Measurements from ENCODE around the gene LYRM4. TPM values are rescaled to one million over a fixed set of nuclear protein-coding genes. Genes with fewer than 3 reads are reported as not detected.

The LYRM4 gene
- total RNA-seq, 1 experiment from 2014 or later: 16.5 TPM

DNA sequence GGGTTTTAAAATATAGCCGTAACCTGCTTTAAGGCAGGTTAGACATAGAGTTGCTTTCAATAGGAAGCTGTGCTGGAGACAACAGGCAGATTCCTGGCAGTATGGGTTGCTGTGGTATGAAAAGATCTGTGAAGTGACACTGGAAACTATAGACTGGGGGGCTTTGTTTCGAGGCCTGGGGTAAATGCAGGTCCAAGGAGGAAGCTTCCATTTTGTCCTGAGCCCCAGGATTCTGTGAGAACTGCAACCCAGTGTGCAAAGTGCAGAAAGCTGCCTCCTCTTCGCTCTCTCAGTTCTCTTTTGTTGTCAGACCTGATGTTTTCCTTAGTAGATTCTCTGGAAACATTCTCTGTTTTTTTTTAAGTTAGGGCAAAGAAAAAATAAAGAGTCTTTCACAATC, 86.9 kb downstream of the LYRM4 start:
- Mint-ChIP-seq H3K27me3 (ENCODE audit: unreplicated experiment) (no peaks in the 10 kb centered on the region), H3K27ac (ENCODE audit: unreplicated experiment) (no peak overlapping the region), H3K4me3 (ENCODE audit: low read depth, unreplicated experiment) (no peak overlapping the region), H3K36me3 (ENCODE audit: insufficient read depth, unreplicated experiment) (no peaks in the 10 kb centered on the region), H3K4me1 (ENCODE audit: low read depth, unreplicated experiment) (no peaks in the 10 kb centered on the region), H3K9me3 (ENCODE audit: low read depth, unreplicated experiment) (no peaks in the 10 kb centered on the region)
- TF ChIP-seq, protein P1, sequence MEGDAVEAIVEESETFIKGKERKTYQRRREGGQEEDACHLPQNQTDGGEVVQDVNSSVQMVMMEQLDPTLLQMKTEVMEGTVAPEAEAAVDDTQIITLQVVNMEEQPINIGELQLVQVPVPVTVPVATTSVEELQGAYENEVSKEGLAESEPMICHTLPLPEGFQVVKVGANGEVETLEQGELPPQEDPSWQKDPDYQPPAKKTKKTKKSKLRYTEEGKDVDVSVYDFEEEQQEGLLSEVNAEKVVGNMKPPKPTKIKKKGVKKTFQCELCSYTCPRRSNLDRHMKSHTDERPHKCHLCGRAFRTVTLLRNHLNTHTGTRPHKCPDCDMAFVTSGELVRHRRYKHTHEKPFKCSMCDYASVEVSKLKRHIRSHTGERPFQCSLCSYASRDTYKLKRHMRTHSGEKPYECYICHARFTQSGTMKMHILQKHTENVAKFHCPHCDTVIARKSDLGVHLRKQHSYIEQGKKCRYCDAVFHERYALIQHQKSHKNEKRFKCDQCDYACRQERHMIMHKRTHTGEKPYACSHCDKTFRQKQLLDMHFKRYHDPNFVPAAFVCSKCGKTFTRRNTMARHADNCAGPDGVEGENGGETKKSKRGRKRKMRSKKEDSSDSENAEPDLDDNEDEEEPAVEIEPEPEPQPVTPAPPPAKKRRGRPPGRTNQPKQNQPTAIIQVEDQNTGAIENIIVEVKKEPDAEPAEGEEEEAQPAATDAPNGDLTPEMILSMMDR (IDR thresholded peaks at IDR 0.05; ENCODE audit: unreplicated experiment): no peak
- CTCF ChIA-PET: no interaction called here
- DNase-seq: no peak
- BruUV-seq (replicated peaks): no TSS peak
- intact Hi-C loops (cut with micrococcal nuclease; ENCODE audit: unreplicated experiment): no loop called here

DNA sequence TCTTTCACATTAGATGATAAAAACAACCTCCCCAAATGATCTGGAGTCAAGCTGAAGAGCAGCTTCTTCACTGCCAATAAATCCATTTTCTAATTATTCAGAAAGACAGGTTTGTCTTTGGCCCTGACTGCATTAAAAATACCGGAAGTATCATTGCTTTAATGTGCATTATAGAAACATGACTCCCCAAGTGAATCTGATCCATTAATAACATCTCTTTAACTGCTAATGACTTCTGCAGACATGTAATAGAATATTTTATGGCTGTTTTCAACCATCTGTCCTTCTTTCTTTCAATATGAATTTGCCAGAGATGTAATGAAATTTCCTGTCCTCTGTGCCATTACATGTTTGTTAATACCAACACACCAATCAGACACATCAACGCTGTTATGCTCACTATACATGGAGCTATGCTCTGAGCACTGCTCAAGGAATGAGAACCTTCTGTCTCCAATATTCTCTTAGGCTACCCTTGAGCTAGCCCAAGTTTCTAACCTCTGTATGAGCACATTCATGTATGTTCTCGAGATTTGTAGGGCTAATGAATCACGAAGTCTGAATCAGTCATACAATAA, 87.8 kb downstream of the LYRM4 start:
- intact Hi-C loops (cut with micrococcal nuclease; ENCODE audit: unreplicated experiment): no loop called here
- no TSS peak for BruUV-seq (replicated peaks)
- Mint-ChIP-seq H3K27me3 (ENCODE audit: unreplicated experiment) (no peaks in the 10 kb centered on the region), H3K4me3 (ENCODE audit: low read depth, unreplicated experiment) (no peak overlapping the region), H3K9me3 (ENCODE audit: low read depth, unreplicated experiment) (no peaks in the 10 kb centered on the region), H3K27ac (ENCODE audit: unreplicated experiment) (no peak overlapping the region), H3K36me3 (ENCODE audit: insufficient read depth, unreplicated experiment) (no peaks in the 10 kb centered on the region), H3K4me1 (ENCODE audit: low read depth, unreplicated experiment) (no peaks in the 10 kb centered on the region)
- no peak for DNase-seq
- CTCF ChIA-PET: no interaction called here
- TF ChIP-seq, protein P1 (IDR thresholded peaks at IDR 0.05; ENCODE audit: unreplicated experiment): no peak

DNA sequence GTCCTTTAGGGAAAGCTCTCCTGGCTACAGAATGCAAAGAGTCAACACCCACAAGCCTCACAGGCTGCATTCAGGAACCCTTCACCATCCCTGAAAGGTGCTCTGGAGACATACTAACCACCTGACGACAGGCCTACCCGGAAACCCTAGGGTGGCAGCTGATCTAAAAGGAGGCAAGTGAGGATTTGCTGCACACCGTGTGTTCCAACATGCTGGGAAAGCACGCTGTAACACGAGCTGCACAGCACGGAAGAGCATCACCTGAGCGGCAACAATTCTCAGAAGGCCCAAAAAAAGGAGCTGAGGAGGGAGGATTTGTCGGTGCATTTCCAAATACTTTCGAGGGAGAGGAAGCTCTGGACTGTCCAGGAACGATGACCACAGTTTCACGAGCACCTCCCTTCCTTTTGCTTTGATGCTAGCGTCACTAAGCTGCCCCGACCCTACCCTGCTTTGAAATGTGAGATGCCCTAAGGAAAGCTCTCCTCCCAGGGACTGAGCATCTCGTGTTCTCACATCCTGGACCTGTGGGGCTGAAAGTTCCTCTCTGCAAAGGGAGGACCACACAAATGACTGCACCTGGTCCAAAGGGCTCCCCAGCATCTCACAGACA, 88.6 kb downstream of the LYRM4 start:
- DNase-seq: no peak
- intact Hi-C loops (cut with micrococcal nuclease; ENCODE audit: unreplicated experiment): no loop called here
- Mint-ChIP-seq H3K36me3 (ENCODE audit: insufficient read depth, unreplicated experiment) (no peaks in the 10 kb centered on the region), H3K4me1 (ENCODE audit: low read depth, unreplicated experiment) (no peaks in the 10 kb centered on the region), H3K27ac (ENCODE audit: unreplicated experiment) (no peak overlapping the region), H3K9me3 (ENCODE audit: low read depth, unreplicated experiment) (no peaks in the 10 kb centered on the region), H3K4me3 (ENCODE audit: low read depth, unreplicated experiment) (no peak overlapping the region), H3K27me3 (ENCODE audit: unreplicated experiment) (no peaks in the 10 kb centered on the region)
- TF ChIP-seq, protein P1 (IDR thresholded peaks at IDR 0.05; ENCODE audit: unreplicated experiment): no peak
- BruUV-seq (replicated peaks): no TSS peak
- CTCF ChIA-PET: no interaction called here

DNA sequence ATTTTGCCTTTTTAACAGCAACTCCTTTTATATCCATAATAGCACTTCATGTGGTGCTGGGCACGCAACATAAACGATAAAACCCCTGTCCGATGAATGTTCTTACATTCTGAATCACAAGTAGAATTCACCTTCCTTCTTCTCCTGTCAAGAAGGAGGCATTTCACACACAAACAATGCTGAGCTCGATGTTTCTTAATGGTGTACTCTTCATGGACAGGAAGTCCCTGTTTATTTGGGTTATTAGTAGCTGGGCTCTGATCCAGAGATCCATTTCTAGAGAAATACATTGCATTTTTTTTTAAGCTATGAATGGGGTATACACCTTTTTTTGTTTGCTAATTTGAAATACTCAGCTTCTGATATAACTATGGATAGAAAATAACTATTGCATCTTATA, 93.2 kb downstream of the LYRM4 start:
- CTCF ChIA-PET: no interaction called here
- no TSS peak for BruUV-seq (replicated peaks)
- Mint-ChIP-seq H3K27me3 (ENCODE audit: unreplicated experiment) (no peaks in the 10 kb centered on the region), H3K4me1 (ENCODE audit: low read depth, unreplicated experiment) (no peaks in the 10 kb centered on the region), H3K9me3 (ENCODE audit: low read depth, unreplicated experiment) (no peaks in the 10 kb centered on the region), H3K27ac (ENCODE audit: unreplicated experiment) (no peak overlapping the region), H3K36me3 (ENCODE audit: insufficient read depth, unreplicated experiment) (no peaks in the 10 kb centered on the region), H3K4me3 (ENCODE audit: low read depth, unreplicated experiment) (no peak overlapping the region)
- no peak for DNase-seq
- TF ChIP-seq, protein P1 (IDR thresholded peaks at IDR 0.05; ENCODE audit: unreplicated experiment): no peak
- intact Hi-C loops (cut with micrococcal nuclease; ENCODE audit: unreplicated experiment): no loop called here

Data from Calu3 (cell line).